H9 (cell line): ENCODE results near the gene MID1. TPM values are rescaled to one million over a fixed set of nuclear protein-coding genes. Genes with fewer than 3 reads are reported as not detected.

Source experiments
- DNase-seq: peaks from one replicate; pipeline ENCODE4 v3.0.0-alpha.2; 2017
- H2AFZ ChIP-seq: one replicate; pipeline ENCODE4 v1.6.1; 2013; ENCODE audit warnings: mild to moderate bottlenecking, low read length, control low read depth, moderate library complexity
- H2AK5ac ChIP-seq: 2 replicates; pipeline ENCODE4 v1.6.1; 2013; ENCODE audit warnings: low read length, control low read depth, mixed read lengths; ENCODE audit not compliant: insufficient read length
- H2BK120ac ChIP-seq: one replicate; pipeline ENCODE4 v1.6.1; 2013; ENCODE audit warnings: low read depth, mild to moderate bottlenecking, low read length, control low read depth, inconsistent platforms; ENCODE audit not compliant: poor library complexity, severe bottlenecking
- H2BK12ac ChIP-seq: 2 replicates; pipeline ENCODE4 v1.6.1; 2013; ENCODE audit warnings: low read length, control low read depth, mixed read lengths, low read depth; ENCODE audit not compliant: insufficient read length
- H2BK15ac ChIP-seq: 2 replicates; pipeline ENCODE4 v1.6.1; 2013; ENCODE audit warnings: low read depth, low read length, control low read depth
- H2BK20ac ChIP-seq: one replicate; pipeline ENCODE4 v1.6.1; 2013; ENCODE audit warnings: low read depth, mild to moderate bottlenecking, low read length, control low read depth, inconsistent platforms; ENCODE audit not compliant: poor library complexity, severe bottlenecking
- H2BK5ac ChIP-seq: 2 replicates; pipeline ENCODE4 v1.6.1; 2013; ENCODE audit warnings: low read length, control low read depth, mixed read lengths; ENCODE audit not compliant: insufficient read length
- H3K14ac ChIP-seq: 2 replicates; pipeline ENCODE4 v1.6.1; 2013; ENCODE audit warnings: low read length, control low read depth; ENCODE audit not compliant: insufficient read depth
- H3K18ac ChIP-seq: 2 replicates; pipeline ENCODE4 v1.6.1; 2013; ENCODE audit warnings: low read depth, mild to moderate bottlenecking, mixed read lengths, low read length, control low read depth; ENCODE audit not compliant: insufficient read length
- H3K23ac ChIP-seq: 2 replicates; pipeline ENCODE4 v1.6.1; 2013; ENCODE audit warnings: low read length, control low read depth, mixed read lengths, low read depth; ENCODE audit not compliant: insufficient read length
- H3K23me2 ChIP-seq: 2 replicates; pipeline ENCODE4 v1.6.1; 2013; ENCODE audit warnings: low read depth, mild to moderate bottlenecking, mixed read lengths, low read length, control low read depth; ENCODE audit not compliant: insufficient read length, poor library complexity, severe bottlenecking
- H3K27ac ChIP-seq: 2 replicates; pipeline ENCODE4 v1.5.1; 2013; ENCODE audit warnings: low read length, control low read depth, mixed read lengths, low read depth; ENCODE audit not compliant: insufficient read length
- H3K27me3 ChIP-seq: 2 replicates; pipeline ENCODE4 v1.6.1; 2013; ENCODE audit warnings: low read length, control low read depth, inconsistent platforms; ENCODE audit not compliant: insufficient read depth
- H3K4ac ChIP-seq: 2 replicates; pipeline ENCODE4 v1.6.1; 2013; ENCODE audit warnings: low read depth, mild to moderate bottlenecking, control low read depth, inconsistent platforms, low read length, moderate library complexity
- H3K4me1 ChIP-seq: 2 replicates; pipeline ENCODE4 v1.6.1; 2013; ENCODE audit warnings: low read length, control low read depth, inconsistent platforms; ENCODE audit not compliant: insufficient read depth
- H3K4me2 ChIP-seq: 2 replicates; pipeline ENCODE4 v1.6.1; 2013; ENCODE audit warnings: low read length, control low read depth, mixed read lengths; ENCODE audit not compliant: insufficient read length, insufficient read depth
- H3K56ac ChIP-seq: 2 replicates; pipeline ENCODE4 v1.6.1; 2013; ENCODE audit warnings: low read depth, mild to moderate bottlenecking, mixed read lengths, low read length, control low read depth; ENCODE audit not compliant: insufficient read length
- H3K79me1 ChIP-seq: 2 replicates; pipeline ENCODE4 v1.6.1; 2013; ENCODE audit warnings: low read depth, mild to moderate bottlenecking, moderate library complexity, low read length, control low read depth, inconsistent platforms; ENCODE audit not compliant: insufficient read depth, poor library complexity, severe bottlenecking
- H3K79me2 ChIP-seq: 2 replicates; pipeline ENCODE4 v1.6.1; 2013; ENCODE audit warnings: low read length, control low read depth, inconsistent platforms; ENCODE audit not compliant: insufficient read depth
- H3K9ac ChIP-seq: 2 replicates; pipeline ENCODE4 v1.6.1; 2013; ENCODE audit warnings: low read length, control low read depth, mixed read lengths; ENCODE audit not compliant: insufficient read length; ENCODE audit errors: extremely low read depth
- H3K9me3 ChIP-seq: one replicate; pipeline ENCODE4 v1.6.1; 2013; ENCODE audit warnings: low read depth, low read length, inconsistent platforms; ENCODE audit not compliant: control insufficient read depth
- H3T11ph ChIP-seq: one replicate; pipeline ENCODE4 v1.6.1; 2013; ENCODE audit warnings: mild to moderate bottlenecking, low read length, control low read depth, inconsistent platforms
- H4K20me1 ChIP-seq: one replicate; pipeline ENCODE4 v1.6.1; 2013; ENCODE audit not compliant: control insufficient read depth, insufficient read length, insufficient read depth
- H4K5ac ChIP-seq: 2 replicates; pipeline ENCODE4 v1.6.1; 2013; ENCODE audit warnings: low read depth, mild to moderate bottlenecking, mixed read lengths, low read length, control low read depth; ENCODE audit not compliant: insufficient read length
- H4K8ac ChIP-seq: replicated peaks from 2 replicates; pipeline ENCODE4 v1.6.1; 2013; ENCODE audit warnings: low read length, control low read depth, mixed read lengths, low read depth; ENCODE audit not compliant: insufficient read length
- H4K91ac ChIP-seq: 2 replicates; pipeline ENCODE4 v1.6.1; 2013; ENCODE audit warnings: low read depth, mild to moderate bottlenecking, moderate library complexity, mixed read lengths, low read length, control low read depth; ENCODE audit not compliant: insufficient read length
- H3K27ac Mint-ChIP-seq, 3 experiments: 2 replicates in 2 of 3; 3 replicates in 1 of 3; pipeline ENCODE4 v1.8.0; 2020 to 2021; ENCODE audit warnings: mixed read lengths in 3 of 3, mild to moderate bottlenecking in 1 of 3, moderate library complexity in 1 of 3
- H3K27me3 Mint-ChIP-seq: 2 replicates; pipeline ENCODE4 v1.8.0; 2021; ENCODE audit warnings: low read depth, mild to moderate bottlenecking, moderate library complexity, mixed read lengths
- H3K36me3 Mint-ChIP-seq, 3 experiments: 2 replicates in 2 of 3; 3 replicates in 1 of 3; pipeline ENCODE4 v1.8.0; 2020 to 2021; ENCODE audit warnings: low read depth in 3 of 3, mixed read lengths in 3 of 3; ENCODE audit not compliant: insufficient read depth in 1 of 3
- H3K4me1 Mint-ChIP-seq, 2 experiments: 2 replicates each; pipeline ENCODE4 v1.8.0; 2020; ENCODE audit warnings: mixed read lengths in 2 of 2
- H3K4me3 Mint-ChIP-seq, 2 experiments: 2 replicates in 1 of 2; 3 replicates in 1 of 2; pipeline ENCODE4 v1.8.0; 2020 to 2021; ENCODE audit warnings: mild to moderate bottlenecking in 2 of 2, mixed read lengths in 2 of 2, moderate library complexity in 1 of 2
- H3K9me3 Mint-ChIP-seq, 2 experiments: 2 replicates in 1 of 2; 3 replicates in 1 of 2; pipeline ENCODE4 v1.8.0; 2020; ENCODE audit warnings: mild to moderate bottlenecking in 2 of 2, mixed read lengths in 2 of 2, moderate library complexity in 1 of 2
- CTCF ChIP-seq: fragments of 200-600 bp; sonication (generic); conservative IDR thresholded peaks from 3 replicates; pipeline ENCODE4 v1.8.0; 2021; ENCODE audit warnings: antibody characterized with exemption, mild to moderate bottlenecking
- WGBS: extraction: QIAGEN DNeasy Blood & Tissue Kit; methylation state at CpG from one replicate; pipeline ENCODE4 v1.1.7; 2013; ENCODE audit warnings: missing lambda C conversion rate, low lambda C conversion rate, mixed read lengths; ENCODE audit not compliant: insufficient read length; ENCODE audit errors: extremely low coverage; 5-methylcytosine and 5-hydroxymethylcytosine counted together
- total RNA-seq: library from RNA; stranded (reverse); gene quantifications from 2 replicates; pipeline ENCODE4 v1.2.1, GENCODE V29; 2021

The MID1 gene
- total RNA-seq, 1 experiment from 2014 or later: 32.9 TPM

GRCh38 chrX:10450959-10451355 lies 169.4 kb downstream of the MID1 start:
- no peaks in the 10 kb centered on the region for H3K23me2 ChIP-seq
- H3K14ac ChIP-seq: no peak overlapping the region
- H3K79me1 ChIP-seq: peaks cover 2% of the 10 kb centered on the region
- no CpG with 5 or more reads among the region's 4 CpGs for WGBS
- no peak overlapping the region for H3K4me2 ChIP-seq
- H3K9ac ChIP-seq: no peak overlapping the region
- no peak overlapping the region for H3K18ac ChIP-seq
- no peak overlapping the region for H3K27ac ChIP-seq
- no peak overlapping the region for H3K23ac ChIP-seq
- Mint-ChIP-seq H3K27me3 (no peaks in the 10 kb centered on the region), H3K4me1 (no peaks in the 10 kb centered on the region), H3K9me3 (peaks cover 31 to 36% of the 10 kb centered on the region in 2 experiments), H3K36me3 (peaks cover 18 to 62% (median 45%) of the 10 kb centered on the region in 3 experiments), H3K4me3 (no peak overlapping the region), H3K27ac (no peak overlapping the region)
- no peak overlapping the region for H3K56ac ChIP-seq
- no peak overlapping the region for H4K5ac ChIP-seq
- no peak overlapping the region for H2BK15ac ChIP-seq
- no peak for DNase-seq
- no peak overlapping the region for H2BK120ac ChIP-seq
- no peak overlapping the region for H2AFZ ChIP-seq
- H3K9me3 ChIP-seq: peaks cover 10% of the 10 kb centered on the region
- no peaks in the 10 kb centered on the region for H3K4me1 ChIP-seq
- H3K4ac ChIP-seq: no peak overlapping the region
- no peak overlapping the region for H2BK5ac ChIP-seq
- H3K27me3 ChIP-seq: no peaks in the 10 kb centered on the region
- no peaks in the 10 kb centered on the region for H4K20me1 ChIP-seq
- H3K79me2 ChIP-seq: no peaks in the 10 kb centered on the region
- H4K91ac ChIP-seq: no peak overlapping the region
- H2BK12ac ChIP-seq: no peak overlapping the region
- TF ChIP-seq CTCF: no peak
- H2AK5ac ChIP-seq: no peak overlapping the region
- no peak overlapping the region for H4K8ac ChIP-seq
- no peak overlapping the region for H2BK20ac ChIP-seq
- no peak overlapping the region for H3T11ph ChIP-seq
